ENCODE data around the gene AKR1A1. TPM values are rescaled to one million over a fixed set of nuclear protein-coding genes. Genes with fewer than 3 reads are reported as not detected.
"Not testable (repeated sequence)": the region's sequence is repeated elsewhere in the genome, so short reads cannot be mapped to it uniquely, and the experiment has no call there.

The AKR1A1 gene
- total and polyA plus RNA-seq, 2 experiments from 2014 or later: 186 to 275 TPM

GRCh38 chr1:45518366-45518765, 32.3 kb upstream of the AKR1A1 start:
- ATAC-seq; DNase-seq (ENCODE audit: low spot score); H3K27me3 Mint-ChIP-seq (ENCODE audit: insufficient read depth, low read depth, poor library complexity); H3K27ac Mint-ChIP-seq; H3K27me3 ChIP-seq (ENCODE audit: insufficient read depth); H3K9me3 Mint-ChIP-seq; H2AFZ ChIP-seq; H3K9me2 ChIP-seq (ENCODE audit: insufficient read depth): not testable (repeated sequence)
- Histone ChIP-seq H3K4me2 (0 out of 2 replicates have a peak overlapping the region, but pooled peaks have one; percentile 96), H3K79me2 (replicated peaks; ENCODE audit: insufficient read depth) (peaks cover 73% of the 10 kb centered on the region), H3K4me1 (ENCODE audit: insufficient read depth) (peaks cover 21% of the 10 kb centered on the region), H3K4me3 (peak overlapping the region; percentile 100; the same call in 1 of the 2 replicates), H3K36me3 (ENCODE audit: insufficient read depth) (peaks cover 62% of the 10 kb centered on the region), H3K27ac (ENCODE audit: low read depth) (peak overlapping the region; percentile 7; the same call in 1 of the 2 replicates), H4K20me1 (replicated peaks; ENCODE audit: insufficient read depth) (peaks cover 56% of the 10 kb centered on the region), H3F3A (replicated peaks; ENCODE audit: low read depth) (peaks cover 62% of the 10 kb centered on the region)
- Mint-ChIP-seq H3K4me1 (peaks cover 26% of the 10 kb centered on the region), H3K36me3 (ENCODE audit: low read depth) (peaks cover 71% of the 10 kb centered on the region), H3K4me3 (peak overlapping the region; percentile 98; the same call in 1 of the 3 replicates)

GRCh38 chr1:45518910-45519309, 31.7 kb upstream of the AKR1A1 start:
- Histone ChIP-seq H3K79me2 (replicated peaks; ENCODE audit: insufficient read depth) (peaks cover 73% of the 10 kb centered on the region), H3K4me1 (ENCODE audit: insufficient read depth) (peaks cover 21% of the 10 kb centered on the region), H3K36me3 (ENCODE audit: insufficient read depth) (peaks cover 57% of the 10 kb centered on the region), H3K27ac (ENCODE audit: low read depth) (peak overlapping the region; percentile 7), H4K20me1 (replicated peaks; ENCODE audit: insufficient read depth) (peaks cover 56% of the 10 kb centered on the region), H3F3A (replicated peaks; ENCODE audit: low read depth) (peaks cover 59% of the 10 kb centered on the region), H3K4me3 (peak overlapping the region; percentile 100), H3K27me3 (ENCODE audit: insufficient read depth) (no peaks in the 10 kb centered on the region), H3K9me2 (ENCODE audit: insufficient read depth) (no peaks in the 10 kb centered on the region), H3K4me2 (peak overlapping the region; percentile 96), H2AFZ (no peak overlapping the region)
- Mint-ChIP-seq H3K9me3 (no peaks in the 10 kb centered on the region; the same call in 2 of the 3 replicates), H3K36me3 (ENCODE audit: low read depth) (peaks cover 66% of the 10 kb centered on the region), H3K27ac (no peak overlapping the region), H3K4me3 (peak overlapping the region; percentile 98), H3K27me3 (ENCODE audit: insufficient read depth, low read depth, poor library complexity) (peaks cover 9% of the 10 kb centered on the region), H3K4me1 (peaks cover 29% of the 10 kb centered on the region)
- ATAC-seq: no peak
- no peak for TF ChIP-seq ZNF114 (CRISPR knock-in tag; IDR thresholded peaks at IDR 0.05)
- TF ChIP-seq REST (IDR thresholded peaks at IDR 0.05; ENCODE audit: unreplicated experiment): no peak
- TF ChIP-seq EZH2 (IDR thresholded peaks at IDR 0.05; ENCODE audit: low read depth, unreplicated experiment): no peak
- no peak for TF ChIP-seq EZH2phosphoT487 (IDR thresholded peaks at IDR 0.05; ENCODE audit: unreplicated experiment)
- no peak for TF ChIP-seq STAT1 (IDR thresholded peaks at IDR 0.05; ENCODE audit: unreplicated experiment)
- TF ChIP-seq ETS1 (IDR thresholded peaks at IDR 0.05): no peak
- TF ChIP-seq JUNB (IDR thresholded peaks at IDR 0.05; ENCODE audit: unreplicated experiment): no peak
- DNase-seq (ENCODE audit: low spot score): no peak

GRCh38 chr1:45519774-45520173, 30.9 kb upstream of the AKR1A1 start:
- Histone ChIP-seq H3K27ac (ENCODE audit: low read depth) (peak overlapping the region; percentile 7; the same call in 1 of the 2 replicates), H3K36me3 (ENCODE audit: insufficient read depth) (peaks cover 48% of the 10 kb centered on the region), H3K4me2 (peak overlapping the region; percentile 96), H3F3A (replicated peaks; ENCODE audit: low read depth) (peaks cover 53% of the 10 kb centered on the region), H4K20me1 (replicated peaks; ENCODE audit: insufficient read depth) (peaks cover 49% of the 10 kb centered on the region), H3K79me2 (replicated peaks; ENCODE audit: insufficient read depth) (peaks cover 66% of the 10 kb centered on the region), H3K4me3 (peak overlapping the region; percentile 100), H3K4me1 (ENCODE audit: insufficient read depth) (peaks cover 26% of the 10 kb centered on the region)
- ATAC-seq; H3K27me3 Mint-ChIP-seq (ENCODE audit: insufficient read depth, low read depth, poor library complexity); H3K9me3 Mint-ChIP-seq; H2AFZ ChIP-seq; H3K9me2 ChIP-seq (ENCODE audit: insufficient read depth); H3K27me3 ChIP-seq (ENCODE audit: insufficient read depth); DNase-seq (ENCODE audit: low spot score): not testable (repeated sequence)
- Mint-ChIP-seq H3K36me3 (ENCODE audit: low read depth) (peaks cover 57% of the 10 kb centered on the region), H3K4me1 (peaks cover 34% of the 10 kb centered on the region), H3K4me3 (peak overlapping the region; percentile 98), H3K27ac (peak overlapping the region; percentile 62)
